Stimulated activated CD4-positive, alpha-beta T cell treated with anti-CD3 and anti-CD28 coated beads, Interleukin-4, amount 100 ng/mL, for 4 hours (primary cell): Measurements from ENCODE around the gene HTR3B.

Experiments
- DNase-seq, 2 experiments: peaks; one replicate each; pipeline ENCODE4 v3.0.0-alpha.2; 2020

HTR3B gene

DNA sequence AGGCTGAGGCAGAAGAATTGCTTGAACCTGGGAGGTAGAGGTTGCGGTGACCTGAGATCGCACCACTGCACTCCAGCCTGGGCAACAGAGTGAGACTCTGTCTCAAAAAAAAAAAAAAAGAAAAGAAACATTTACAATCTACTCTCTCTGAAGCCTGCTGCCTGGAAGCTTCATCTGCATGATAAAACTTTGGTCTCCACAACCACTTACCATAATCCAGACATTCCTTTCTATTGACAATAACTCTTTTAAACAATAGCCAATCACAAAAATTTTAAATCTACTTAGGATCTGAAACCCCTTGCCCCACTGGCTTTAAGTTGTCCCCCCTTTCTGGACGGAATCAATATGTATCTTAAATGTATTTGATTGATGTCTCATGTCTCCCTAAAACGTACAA lies 45.3 kb downstream of the HTR3B start:
- DNase-seq, result no peak

DNA sequence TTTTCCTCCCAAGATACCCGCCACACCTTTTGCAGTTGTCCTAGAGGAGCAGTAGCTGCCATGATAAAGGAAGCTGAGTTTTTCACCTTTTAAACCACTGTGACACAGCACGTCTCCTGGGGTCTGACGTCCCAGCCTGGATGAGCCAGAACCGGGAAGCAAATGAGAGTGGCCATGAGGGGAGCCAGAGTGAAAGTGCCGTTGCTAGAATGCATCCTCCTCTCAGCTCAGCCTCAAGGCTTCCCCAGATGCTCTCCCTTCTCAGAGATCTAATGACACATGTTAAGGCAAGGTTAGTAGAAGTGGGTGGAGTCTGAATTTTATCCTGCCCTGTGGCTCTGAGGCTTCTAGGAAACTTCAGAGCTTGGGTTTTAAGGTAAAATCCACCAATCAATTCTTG lies 46.9 kb downstream of the HTR3B start:
- DNase-seq, result no peak

- no peak for DNase-seq
Measured at GRCh38 chr11:113952070-113952469, 47.5 kb downstream of the HTR3B start.

DNA sequence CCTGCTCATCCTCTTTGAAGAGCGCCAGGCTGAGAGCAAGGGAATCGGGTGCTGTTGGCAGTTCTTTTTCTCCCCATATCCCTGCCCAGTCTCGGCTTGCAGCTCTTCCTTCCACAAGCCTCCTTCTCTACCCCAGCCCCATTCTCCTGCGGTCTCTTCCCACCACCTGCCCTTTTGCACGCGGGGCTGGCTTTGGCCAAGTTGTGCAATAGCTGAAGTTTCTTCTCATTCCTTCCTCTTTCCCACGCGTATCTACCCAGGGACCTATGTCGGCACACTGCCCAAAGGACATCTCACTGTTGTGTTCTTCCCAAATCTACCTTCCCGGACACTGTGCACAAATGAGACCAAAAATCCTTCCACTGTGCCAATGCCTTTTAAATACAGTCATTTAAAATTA lies 48.0 kb downstream of the HTR3B start:
- no peak for DNase-seq

DNA sequence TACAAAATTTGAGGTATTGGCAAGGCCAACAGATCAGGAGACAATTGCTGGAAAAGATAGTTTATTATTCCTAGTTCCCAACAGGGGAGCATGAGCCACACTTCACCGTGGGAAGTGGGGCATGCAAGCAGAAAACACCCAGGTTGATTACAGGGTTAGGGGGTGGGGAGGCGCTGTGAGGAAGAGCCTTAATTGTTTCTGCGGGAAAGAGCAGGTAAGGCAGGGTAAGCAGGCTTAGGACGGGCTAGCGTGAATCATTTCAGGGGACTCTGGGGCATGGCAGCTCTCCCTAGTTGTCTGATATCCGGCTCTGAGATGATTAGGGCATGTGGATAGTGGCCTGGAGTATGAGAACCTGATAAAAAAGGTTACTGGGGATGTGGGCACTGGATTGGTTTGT lies 49.6 kb downstream of the HTR3B start:
- no peak for DNase-seq

GRCh38 chr11:113956986-113957385 lies 52.4 kb downstream of the HTR3B start:
- no peak for DNase-seq

DNA sequence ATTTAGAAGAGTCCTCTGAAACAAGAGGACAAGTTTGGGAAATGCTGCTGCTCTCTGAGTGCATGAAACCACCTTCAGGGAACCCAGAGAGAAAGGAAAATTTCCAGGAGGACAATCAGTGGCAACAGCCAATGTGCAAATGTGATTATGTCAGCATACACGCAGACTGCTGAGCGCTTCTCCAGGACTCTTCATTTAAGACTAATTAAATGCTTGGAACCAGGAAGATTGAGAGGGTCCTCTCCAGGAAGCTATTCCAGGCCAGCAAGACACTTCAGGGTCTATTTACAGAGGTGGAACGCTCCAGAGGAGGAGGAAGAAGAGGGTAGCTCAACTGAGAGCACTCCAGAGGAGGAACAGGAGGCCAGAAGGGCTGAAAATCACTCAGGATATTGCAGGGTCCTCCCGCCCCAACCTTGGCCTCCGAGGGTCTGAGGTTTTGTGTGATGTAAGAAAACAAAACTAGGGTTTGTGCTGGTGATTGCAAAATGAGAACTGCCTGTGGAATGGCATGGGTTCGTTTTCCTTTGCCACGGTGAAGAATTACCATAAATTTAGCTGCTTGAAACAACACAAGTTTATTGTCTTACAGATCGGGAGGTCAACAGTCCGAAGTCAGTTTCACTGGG lies 56.2 kb downstream of the HTR3B start:
- no peak for DNase-seq

- DNase-seq, result no peak
Measured at GRCh38 chr11:113967361-113967760, 62.8 kb downstream of the HTR3B start.

- no peak for DNase-seq
Measured at GRCh38 chr11:113971506-113972195, 67.1 kb downstream of the HTR3B start.

- DNase-seq, result no peak
Measured at GRCh38 chr11:113974741-113975470, 70.3 kb downstream of the HTR3B start, which contains the start of gene HTR3A. HTR3A (plus strand) TSS chr11:113975108; CDS start chr11:113975326, 218 bp downstream.

DNA sequence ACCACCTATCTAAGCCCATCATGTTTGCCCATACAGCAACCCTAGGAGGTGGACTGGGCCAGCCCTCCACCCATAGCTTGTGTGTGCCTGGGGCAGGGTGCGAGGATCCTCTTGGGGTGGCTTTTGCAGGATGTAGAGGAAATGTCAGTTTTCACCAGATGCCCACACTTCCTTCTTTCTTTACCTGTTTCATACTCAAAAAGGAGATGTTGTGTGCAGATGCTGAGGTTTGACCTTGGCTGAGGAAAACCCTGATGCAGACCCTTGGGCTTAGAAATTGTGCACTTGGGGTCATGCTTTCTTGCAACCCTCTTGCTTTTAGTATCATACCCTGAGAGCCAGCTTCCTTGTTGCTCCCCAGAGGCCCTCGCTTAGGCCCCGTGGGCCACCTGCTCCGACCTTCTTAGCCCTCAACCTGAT lies 72.5 kb downstream of the HTR3B start:
- no peak for DNase-seq

DNA sequence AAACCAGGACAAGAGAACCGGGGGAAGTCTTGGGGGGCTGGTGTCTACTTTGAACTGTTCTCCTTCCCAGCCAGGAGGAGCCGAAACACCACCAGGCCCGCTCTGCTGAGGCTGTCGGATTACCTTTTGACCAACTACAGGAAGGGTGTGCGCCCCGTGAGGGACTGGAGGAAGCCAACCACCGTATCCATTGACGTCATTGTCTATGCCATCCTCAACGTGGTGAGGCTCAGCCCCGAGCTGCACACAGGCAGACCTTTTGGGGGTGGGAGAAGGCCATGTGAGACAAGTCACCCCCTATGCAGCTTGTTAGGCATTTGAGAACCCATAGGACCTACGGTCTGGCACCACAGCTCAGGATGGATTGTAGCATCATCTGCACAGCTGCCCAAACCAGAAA lies 73.1 kb downstream of the HTR3B start:
- no peak for DNase-seq

GRCh38 chr11:113979431-113979830 lies 74.8 kb downstream of the HTR3B start:
- no peak for DNase-seq

- no peak for DNase-seq
Measured at GRCh38 chr11:113980785-113981184, 76.2 kb downstream of the HTR3B start.

- no peak for DNase-seq
Measured at GRCh38 chr11:113982306-113982705, 77.7 kb downstream of the HTR3B start.

DNA sequence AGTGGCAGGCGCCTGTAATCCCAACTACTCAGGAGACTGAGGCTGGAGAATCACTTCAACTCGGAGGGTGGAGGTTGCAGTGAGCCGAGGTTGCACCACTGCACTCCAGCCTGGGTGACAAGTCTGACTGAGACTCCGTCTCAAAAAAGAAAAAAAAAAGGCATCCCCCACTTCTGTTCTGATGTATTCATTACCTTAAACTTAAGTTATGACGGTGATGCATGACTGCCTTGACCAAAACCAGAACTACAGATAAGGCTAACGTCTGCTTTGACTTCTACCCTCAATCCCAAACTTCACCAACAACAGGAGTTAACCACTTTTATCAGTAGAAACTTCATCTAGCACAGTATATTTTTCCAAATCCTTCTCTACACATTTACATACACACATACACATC lies 80.2 kb downstream of the HTR3B start:
- no peak for DNase-seq

GRCh38 chr11:113985906-113986305 lies 81.3 kb downstream of the HTR3B start:
- no peak for DNase-seq

GRCh38 chr11:113986351-113987140 lies 82.0 kb downstream of the HTR3B start:
- no peak for DNase-seq

- DNase-seq, result no peak
Measured at GRCh38 chr11:113989381-113989780, 84.8 kb downstream of the HTR3B start.

DNA sequence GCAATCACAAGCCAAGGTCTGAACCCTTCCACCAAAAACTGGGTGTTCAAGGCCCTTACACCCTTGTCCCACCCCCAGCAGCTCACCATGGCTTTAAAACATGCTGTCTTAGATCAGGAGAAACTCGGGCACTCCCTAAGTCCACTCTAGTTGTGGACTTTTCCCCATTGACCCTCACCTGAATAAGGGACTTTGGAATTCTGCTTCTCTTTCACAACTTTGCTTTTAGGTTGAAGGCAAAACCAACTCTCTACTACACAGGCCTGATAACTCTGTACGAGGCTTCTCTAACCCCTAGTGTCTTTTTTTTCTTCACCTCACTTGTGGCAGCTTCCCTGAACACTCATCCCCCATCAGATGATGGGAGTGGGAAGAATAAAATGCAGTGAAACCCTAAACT lies 85.3 kb downstream of the HTR3B start:
- no peak for DNase-seq

DNA sequence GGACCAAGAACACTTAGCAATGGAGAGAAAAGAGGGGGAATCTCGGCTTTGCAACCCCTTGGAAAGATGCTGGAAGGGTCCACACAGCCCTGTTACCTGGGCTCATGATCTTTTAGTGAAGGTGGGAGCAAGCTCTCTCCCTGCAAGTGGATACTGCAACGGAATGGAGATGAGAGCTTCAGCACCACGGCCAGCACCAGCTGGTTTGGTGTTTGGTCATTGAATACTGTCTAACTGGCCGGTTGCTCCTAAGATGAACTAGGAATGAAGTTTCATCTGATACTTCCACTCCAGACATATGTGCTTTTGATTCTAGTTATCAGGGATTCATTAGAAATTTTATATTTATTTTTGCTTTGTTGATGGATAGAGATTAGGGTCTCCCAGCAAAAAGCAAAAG lies 86.6 kb downstream of the HTR3B start:
- no peak for DNase-seq

GRCh38 chr11:113991718-113992458 lies 87.3 kb downstream of the HTR3B start:
- DNase-seq, result no peak
